Measurements from ENCODE around the gene XPO6. TPM values are rescaled to one million over a fixed set of nuclear protein-coding genes. Genes with fewer than 3 reads are reported as not detected.

XPO6 gene
- total RNA-seq, 2 donors from 2014 or later, result 308 to 310 TPM

- H3K4me3 Mint-ChIP-seq, result peak overlapping the region; percentile 80
- H3K36me3 Mint-ChIP-seq (ENCODE audit: low read depth), result peaks cover 11% of the 10 kb centered on the region
- peak overlapping the region; percentile 95 for H3K27ac Mint-ChIP-seq
- ATAC-seq (peak; percentile 100), DNase-seq (peak in 2 of 3 donors; percentile 20 to 31)
- no peaks in the 10 kb centered on the region for H3K27me3 Mint-ChIP-seq
- H3K4me1 Mint-ChIP-seq, result peaks cover 43% of the 10 kb centered on the region
- no peaks in the 10 kb centered on the region for H3K9me3 ChIP-seq (ENCODE audit: control insufficient read depth, low read length, poor library complexity, severe bottlenecking)
Observed at GRCh38 chr16:28168991-28169554, 42.7 kb downstream of the XPO6 start.

GRCh38 chr16:28167730-28168129, 44.0 kb downstream of the XPO6 start:
- ATAC-seq, result no peak
- Mint-ChIP-seq H3K4me1 (peaks cover 46% of the 10 kb centered on the region), H3K27me3 (no peaks in the 10 kb centered on the region), H3K27ac (peak overlapping the region; percentile 95), H3K36me3 (ENCODE audit: low read depth) (peaks cover 8% of the 10 kb centered on the region), H3K4me3 (no peak overlapping the region)
- H3K9me3 ChIP-seq (ENCODE audit: control insufficient read depth, low read length, poor library complexity, severe bottlenecking), result no peaks in the 10 kb centered on the region
- no peak for DNase-seq

DNA sequence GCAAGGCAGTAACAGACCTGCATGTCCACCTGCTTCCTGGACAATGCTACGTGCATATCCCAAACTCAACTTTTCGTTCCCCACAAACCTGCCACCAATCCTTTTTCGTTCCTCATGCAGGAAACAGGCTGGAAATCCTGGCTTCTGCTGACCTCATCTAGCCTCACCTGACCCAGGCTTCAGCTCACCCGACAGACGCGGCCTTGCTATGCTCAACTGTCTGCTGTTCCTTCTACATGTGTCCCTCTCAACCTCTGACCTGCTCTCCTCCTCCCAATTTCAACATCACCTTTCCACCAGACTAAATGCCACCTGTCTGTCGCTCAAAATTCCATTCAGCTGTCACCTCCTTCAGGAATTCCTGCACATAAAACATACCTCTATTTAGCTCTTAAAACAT, 44.5 kb downstream of the XPO6 start:
- Mint-ChIP-seq H3K4me3 (peak overlapping the region; percentile 39), H3K4me1 (peaks cover 45% of the 10 kb centered on the region), H3K27ac (peak overlapping the region; percentile 92), H3K27me3 (no peaks in the 10 kb centered on the region), H3K36me3 (ENCODE audit: low read depth) (peaks cover 8% of the 10 kb centered on the region)
- no peaks in the 10 kb centered on the region for H3K9me3 ChIP-seq (ENCODE audit: control insufficient read depth, low read length, poor library complexity, severe bottlenecking)
- DNase-seq, result no peak
- no peak for ATAC-seq

DNA sequence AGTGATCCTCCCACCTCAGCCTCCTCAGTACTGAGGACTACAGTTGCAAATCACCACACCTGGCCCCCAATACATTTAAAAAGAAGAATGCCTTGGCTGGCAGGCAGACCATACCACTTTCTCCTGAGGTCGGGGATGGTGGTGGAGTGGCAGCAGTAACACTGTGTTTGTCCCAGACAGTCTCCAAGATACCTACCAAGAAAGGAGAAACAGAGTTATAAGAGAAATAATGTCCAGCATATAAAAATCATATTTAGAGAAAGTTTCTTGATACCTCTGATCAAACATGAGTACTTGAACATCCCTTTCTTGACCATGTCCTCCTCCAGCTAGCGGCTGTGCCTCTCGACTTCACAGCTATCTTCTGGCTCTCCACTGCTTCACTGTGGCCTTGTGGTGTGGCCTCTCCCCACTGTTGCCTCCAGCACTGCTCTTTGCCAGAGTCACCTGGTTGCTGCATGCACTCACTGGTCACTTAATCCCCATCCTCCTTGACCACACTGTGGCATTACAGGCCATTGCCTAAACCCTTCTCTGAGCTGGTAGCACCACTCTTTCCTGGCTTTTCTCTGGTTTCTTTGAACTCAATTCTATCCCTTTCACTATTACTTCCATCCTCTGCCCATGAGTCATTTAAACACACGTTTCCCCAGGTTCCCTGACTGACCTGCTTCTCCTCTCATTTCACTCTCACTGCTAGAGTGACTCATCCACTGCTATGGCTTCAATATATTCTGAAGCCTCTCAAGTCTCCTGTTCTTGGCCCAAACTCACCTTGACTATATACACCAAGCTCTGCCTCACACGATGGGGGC, 45.2 kb downstream of the XPO6 start:
- peak overlapping the region; percentile 39 for H3K4me3 Mint-ChIP-seq
- H3K27ac Mint-ChIP-seq, result peak overlapping the region; percentile 92
- H3K27me3 Mint-ChIP-seq, result no peaks in the 10 kb centered on the region
- H3K9me3 ChIP-seq (ENCODE audit: control insufficient read depth, low read length, poor library complexity, severe bottlenecking), result no peaks in the 10 kb centered on the region
- no peak for ATAC-seq
- H3K4me1 Mint-ChIP-seq, result peaks cover 43% of the 10 kb centered on the region
- H3K36me3 Mint-ChIP-seq (ENCODE audit: low read depth), result peaks cover 8% of the 10 kb centered on the region
- no peak for DNase-seq

GRCh38 chr16:28165598-28165997, 46.2 kb downstream of the XPO6 start:
- peak overlapping the region; percentile 92 for H3K27ac Mint-ChIP-seq
- peaks cover 45% of the 10 kb centered on the region for H3K4me1 Mint-ChIP-seq
- ATAC-seq, result no peak
- DNase-seq, result no peak
- peak overlapping the region; percentile 15 for H3K4me3 Mint-ChIP-seq
- no peaks in the 10 kb centered on the region for H3K9me3 ChIP-seq (ENCODE audit: control insufficient read depth, low read length, poor library complexity, severe bottlenecking)
- H3K36me3 Mint-ChIP-seq (ENCODE audit: low read depth), result peaks cover 8% of the 10 kb centered on the region
- no peaks in the 10 kb centered on the region for H3K27me3 Mint-ChIP-seq

- H3K9me3 ChIP-seq (ENCODE audit: control insufficient read depth, low read length, poor library complexity, severe bottlenecking), result no peaks in the 10 kb centered on the region
- no peaks in the 10 kb centered on the region for H3K27me3 Mint-ChIP-seq
- no peak for DNase-seq
- no peak for ATAC-seq
- H3K36me3 Mint-ChIP-seq (ENCODE audit: low read depth), result peaks cover 11% of the 10 kb centered on the region
- H3K27ac Mint-ChIP-seq, result peak overlapping the region; percentile 67
- peaks cover 47% of the 10 kb centered on the region for H3K4me1 Mint-ChIP-seq
- no peak overlapping the region for H3K4me3 Mint-ChIP-seq
Observed at GRCh38 chr16:28164140-28164539, 47.6 kb downstream of the XPO6 start.

DNA sequence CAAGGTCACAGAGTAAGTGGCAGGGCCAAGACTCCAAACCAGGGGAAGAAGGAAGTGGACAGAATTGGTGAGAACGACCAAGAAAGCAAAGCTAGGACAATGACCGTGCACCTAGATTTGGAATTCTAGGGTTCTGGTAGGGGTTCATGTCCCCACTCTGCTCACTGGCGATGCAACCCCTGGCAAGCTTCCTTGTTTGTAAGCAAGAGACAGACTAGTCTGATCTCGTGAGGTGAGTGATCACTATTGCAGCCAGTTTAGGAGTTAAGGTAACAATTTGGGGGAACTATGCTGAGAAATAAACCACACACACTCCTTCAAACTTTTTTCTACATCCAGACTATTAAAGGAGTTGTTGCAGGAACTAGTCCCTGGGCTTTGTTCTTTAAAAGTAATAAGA, 48.1 kb downstream of the XPO6 start:
- H3K4me1 Mint-ChIP-seq, result peaks cover 44% of the 10 kb centered on the region
- no peaks in the 10 kb centered on the region for H3K9me3 ChIP-seq (ENCODE audit: control insufficient read depth, low read length, poor library complexity, severe bottlenecking)
- no peak overlapping the region for H3K4me3 Mint-ChIP-seq
- peak overlapping the region; percentile 67 for H3K27ac Mint-ChIP-seq
- H3K27me3 Mint-ChIP-seq, result no peaks in the 10 kb centered on the region
- ATAC-seq, result no peak
- no peak for DNase-seq
- H3K36me3 Mint-ChIP-seq (ENCODE audit: low read depth), result peaks cover 11% of the 10 kb centered on the region

DNA sequence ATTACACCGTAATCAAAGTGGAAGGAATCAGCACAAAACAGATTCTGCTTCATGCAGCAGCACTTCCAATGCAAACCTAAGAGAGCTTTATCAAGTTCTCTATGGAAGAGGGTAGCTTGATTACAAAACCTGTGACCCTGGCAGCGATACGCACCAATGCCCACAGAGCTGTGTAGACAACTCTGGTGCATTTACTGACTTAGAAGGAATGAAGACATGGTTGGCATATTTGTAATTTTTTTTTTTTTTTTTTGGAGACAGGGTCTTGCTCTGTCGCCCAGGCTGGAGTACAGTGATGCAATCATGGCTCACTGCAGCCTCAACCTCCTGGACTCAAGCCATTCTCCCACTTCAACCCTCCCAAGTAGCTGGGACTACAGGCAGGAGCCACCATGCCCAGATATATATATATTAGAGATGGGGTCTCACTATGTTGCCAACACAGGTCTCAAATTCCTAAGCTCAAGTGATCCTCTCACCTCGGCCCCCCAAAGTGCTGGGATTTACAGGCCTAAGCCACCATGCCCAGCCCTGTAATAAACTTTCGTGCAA, 49.4 kb downstream of the XPO6 start:
- Mint-ChIP-seq H3K27ac (no peak overlapping the region), H3K36me3 (ENCODE audit: low read depth) (peaks cover 11% of the 10 kb centered on the region), H3K4me1 (peaks cover 45% of the 10 kb centered on the region), H3K4me3 (no peak overlapping the region), H3K27me3 (no peaks in the 10 kb centered on the region)
- no peaks in the 10 kb centered on the region for H3K9me3 ChIP-seq (ENCODE audit: control insufficient read depth, low read length, poor library complexity, severe bottlenecking)
- DNase-seq, result no peak
- ATAC-seq, result no peak

GRCh38 chr16:28161626-28162025, 50.1 kb downstream of the XPO6 start:
- peaks cover 3% of the 10 kb centered on the region for H3K36me3 Mint-ChIP-seq (ENCODE audit: low read depth)
- DNase-seq (no peak), ATAC-seq (no peak)
- peaks cover 40% of the 10 kb centered on the region for H3K4me1 Mint-ChIP-seq
- no peak overlapping the region for H3K4me3 Mint-ChIP-seq
- H3K27me3 Mint-ChIP-seq, result no peaks in the 10 kb centered on the region
- H3K9me3 ChIP-seq (ENCODE audit: control insufficient read depth, low read length, poor library complexity, severe bottlenecking), result no peaks in the 10 kb centered on the region
- no peak overlapping the region for H3K27ac Mint-ChIP-seq

DNA sequence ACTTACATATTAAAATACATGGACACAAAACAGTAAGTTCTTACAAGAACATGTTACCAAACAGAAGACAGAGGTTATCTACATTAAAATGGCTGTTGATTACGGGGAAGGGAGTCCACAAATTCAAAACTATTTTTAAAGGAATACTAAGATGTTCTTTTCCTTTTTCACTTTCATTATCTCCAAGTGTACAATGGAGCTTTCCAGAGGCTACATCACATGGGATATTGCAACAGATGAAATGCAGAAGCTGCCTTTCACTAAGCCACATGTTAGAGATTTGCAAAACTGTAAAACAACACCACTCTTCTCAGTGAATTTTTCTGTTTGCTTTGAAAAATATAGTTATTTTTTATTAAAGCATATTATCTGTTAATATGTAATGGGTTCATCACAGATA, 53.6 kb downstream of the XPO6 start:
- ATAC-seq (no peak), DNase-seq (no peak)
- peaks cover 41% of the 10 kb centered on the region for H3K4me1 Mint-ChIP-seq
- no peaks in the 10 kb centered on the region for H3K9me3 ChIP-seq (ENCODE audit: control insufficient read depth, low read length, poor library complexity, severe bottlenecking)
- no peaks in the 10 kb centered on the region for H3K27me3 Mint-ChIP-seq
- H3K4me3 Mint-ChIP-seq, result no peak overlapping the region
- H3K27ac Mint-ChIP-seq, result peak overlapping the region; percentile 93
- peaks cover 8% of the 10 kb centered on the region for H3K36me3 Mint-ChIP-seq (ENCODE audit: low read depth)

- no peaks in the 10 kb centered on the region for H3K27me3 Mint-ChIP-seq
- H3K4me3 Mint-ChIP-seq, result no peak overlapping the region
- H3K27ac Mint-ChIP-seq, result peak overlapping the region; percentile 93
- H3K4me1 Mint-ChIP-seq, result peaks cover 36% of the 10 kb centered on the region
- H3K9me3 ChIP-seq (ENCODE audit: control insufficient read depth, low read length, poor library complexity, severe bottlenecking), result no peaks in the 10 kb centered on the region
- DNase-seq (no peak), ATAC-seq (no peak)
- H3K36me3 Mint-ChIP-seq (ENCODE audit: low read depth), result peaks cover 13% of the 10 kb centered on the region
Observed at GRCh38 chr16:28156056-28156680, 55.6 kb downstream of the XPO6 start.

GRCh38 chr16:28155293-28155692, 56.5 kb downstream of the XPO6 start:
- Mint-ChIP-seq H3K27ac (peak overlapping the region; percentile 93), H3K4me1 (peaks cover 44% of the 10 kb centered on the region), H3K27me3 (no peaks in the 10 kb centered on the region), H3K36me3 (ENCODE audit: low read depth) (peaks cover 21% of the 10 kb centered on the region), H3K4me3 (no peak overlapping the region)
- no peaks in the 10 kb centered on the region for H3K9me3 ChIP-seq (ENCODE audit: control insufficient read depth, low read length, poor library complexity, severe bottlenecking)
- ATAC-seq (peak; percentile 87), DNase-seq (no peak)

DNA sequence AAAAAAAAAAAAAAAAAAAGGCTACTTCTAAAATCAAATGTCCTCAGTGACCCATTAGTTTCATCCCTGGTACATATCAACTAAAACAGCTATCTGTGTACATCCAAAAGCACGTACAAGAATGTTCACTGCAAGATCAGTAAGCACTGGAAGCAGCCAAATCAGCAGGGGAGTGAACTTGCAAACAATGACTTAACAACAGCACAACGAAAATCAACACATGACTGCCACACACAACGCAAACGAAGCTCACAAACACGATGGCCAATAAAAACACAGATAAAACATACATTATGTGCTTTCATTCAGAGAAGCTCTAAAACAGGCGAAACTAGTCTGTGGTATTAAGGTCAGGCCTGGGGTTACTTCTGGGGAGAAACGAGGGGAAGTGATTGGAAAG, 60.6 kb downstream of the XPO6 start:
- H3K4me3 Mint-ChIP-seq, result no peak overlapping the region
- no peaks in the 10 kb centered on the region for H3K9me3 ChIP-seq (ENCODE audit: control insufficient read depth, low read length, poor library complexity, severe bottlenecking)
- peaks cover 55% of the 10 kb centered on the region for H3K4me1 Mint-ChIP-seq
- no peaks in the 10 kb centered on the region for H3K27me3 Mint-ChIP-seq
- DNase-seq, result no peak
- H3K27ac Mint-ChIP-seq, result peak overlapping the region; percentile 84
- no peak for ATAC-seq
- H3K36me3 Mint-ChIP-seq (ENCODE audit: low read depth), result peaks cover 23% of the 10 kb centered on the region

Measured in T-helper 17 cell (primary cell).